ENCODE data around the gene CBLC.

Gene CBLC

GRCh38 chr19:44845612-44846454 lies 68.1 kb downstream of the CBLC start, which contains the start of gene NECTIN2:
Gene NECTIN2 (plus strand): TSS chr19:44846297. CDS start chr19:44846526, 229 bp downstream.
- peak; percentile 94 to 98 (median 98) for DNase-seq
- H3K36me3 ChIP-seq (ENCODE audit: control insufficient read depth in 4 of 4, insufficient read depth in 4 of 4, low read length in 3 of 4): no peaks in the 10 kb centered on the region
- WGBS (ENCODE audit: insufficient coverage): 0% methylated on average over 55 of the region's 67 CpGs
- ChIA-PET CTCF (interaction anchor here (0.7 to 2.6 kb wide), 6 partner anchors 8 to 123 kb away, joined by 3 to 10 read pairs (median 4); no protein-coding TSS in a partner anchor), POLR2A (interaction anchor here (0.5 to 1.4 kb wide), 5 partner anchors 25 to 158 kb away, joined by 3 to 4 read pairs (median 3); no protein-coding TSS in a partner anchor)
- H3K4me3 ChIP-seq (ENCODE audit: control insufficient read depth in 1 of 7, extremely low read depth in 1 of 7, insufficient read depth in 4 of 7, low read depth in 2 of 7, low read length in 6 of 7): peak within 1 kb of the TSS; percentile 66 to 92 (median 82)
- no peaks in the 10 kb centered on the region for H3K27me3 ChIP-seq (replicated peaks in 2 of 5; ENCODE audit: control insufficient read depth in 4 of 5, insufficient read depth in 5 of 5, low read length in 4 of 5)
- H3K4me1 ChIP-seq (ENCODE audit: control extremely low read depth in 1 of 4, control insufficient read depth in 4 of 4, insufficient read depth in 4 of 4, low read length in 3 of 4): peaks cover 8 to 62% (median 60%) of the 10 kb centered on the region in 4 experiments
- H3K9me3 ChIP-seq (ENCODE audit: control extremely low read depth in 1 of 5, control insufficient read depth in 4 of 5, insufficient read depth in 2 of 5, low read depth in 1 of 5, low read length in 4 of 5): no peaks in the 10 kb centered on the region
- peak within 1 kb of the TSS; percentile 42 to 90 for H3K27ac ChIP-seq (ENCODE audit: insufficient read depth in 1 of 2, low read depth in 1 of 2, low read length in 2 of 2, poor library complexity in 1 of 2, severe bottlenecking in 2 of 2)

DNA sequence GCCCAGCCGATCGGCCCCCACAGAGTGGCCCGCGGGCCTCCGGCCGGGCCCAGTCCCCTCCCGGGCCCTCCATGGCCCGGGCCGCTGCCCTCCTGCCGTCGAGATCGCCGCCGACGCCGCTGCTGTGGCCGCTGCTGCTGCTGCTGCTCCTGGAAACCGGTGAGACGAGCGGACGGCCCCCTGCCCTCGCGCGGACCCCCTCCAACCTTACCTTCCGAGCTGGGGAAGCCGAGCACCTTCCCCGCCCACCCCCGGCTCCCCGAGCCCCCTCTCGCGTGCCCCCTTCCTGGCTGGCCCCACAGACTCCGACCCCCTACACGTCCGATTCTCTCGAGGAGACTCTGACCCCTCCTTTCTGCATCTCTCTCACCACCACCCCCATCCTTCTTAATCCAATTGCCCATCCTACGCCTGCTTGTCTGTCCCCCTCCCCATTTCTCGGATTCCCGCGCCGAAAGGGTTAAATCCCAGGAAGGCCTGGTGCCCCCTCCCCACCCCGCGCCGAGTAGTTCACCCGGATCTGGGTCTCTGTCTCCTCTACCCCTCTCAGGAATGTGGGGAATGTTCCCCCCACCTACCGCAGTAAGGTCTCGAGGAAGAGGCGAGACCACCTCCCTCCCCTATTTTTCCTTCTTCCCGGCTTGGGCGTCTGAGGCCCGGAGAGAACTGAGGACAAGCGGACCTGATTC lies 68.9 kb downstream of the CBLC start:
- Histone ChIP-seq H3K27ac (ENCODE audit: insufficient read depth in 1 of 2, low read depth in 1 of 2, low read length in 2 of 2, poor library complexity in 1 of 2, severe bottlenecking in 2 of 2) (peak overlapping the region; percentile 42 to 90), H3K36me3 (ENCODE audit: control insufficient read depth in 4 of 4, insufficient read depth in 4 of 4, low read length in 3 of 4) (no peaks in the 10 kb centered on the region), H3K4me1 (ENCODE audit: control extremely low read depth in 1 of 4, control insufficient read depth in 4 of 4, insufficient read depth in 4 of 4, low read length in 3 of 4) (peaks cover 8 to 66% (median 62%) of the 10 kb centered on the region in 4 experiments), H3K9me3 (ENCODE audit: control extremely low read depth in 1 of 5, control insufficient read depth in 4 of 5, insufficient read depth in 2 of 5, low read depth in 1 of 5, low read length in 4 of 5) (no peaks in the 10 kb centered on the region), H3K4me3 (ENCODE audit: control insufficient read depth in 1 of 7, extremely low read depth in 1 of 7, insufficient read depth in 4 of 7, low read depth in 2 of 7, low read length in 6 of 7) (peak overlapping the region; percentile 66 to 92 (median 82)), H3K27me3 (replicated peaks in 2 of 5; ENCODE audit: control insufficient read depth in 4 of 5, insufficient read depth in 5 of 5, low read length in 4 of 5) (no peaks in the 10 kb centered on the region)
- under 1% methylated on average over 29 of the region's 51 CpGs for WGBS (ENCODE audit: insufficient coverage)
- ChIA-PET CTCF (interaction anchor here (1.0 to 2.6 kb wide), 5 partner anchors 10 to 124 kb away, joined by 3 to 10 read pairs (median 4); no protein-coding TSS in a partner anchor), POLR2A (interaction anchor here (0.8 to 1.4 kb wide), 3 partner anchors 10 to 76 kb away, joined by 3 to 4 read pairs (median 3); no protein-coding TSS in a partner anchor)
- peak in 1 of 3 donors; percentile 6 for DNase-seq

- CTCF ChIA-PET: interaction anchor here (0.8 to 2.6 kb wide), 5 partner anchors 9 to 156 kb away, joined by 3 to 10 read pairs (median 4); no protein-coding TSS in a partner anchor
- POLR2A ChIA-PET: interaction anchor here (0.8 kb wide), 1 partner anchor 9 kb away, joined by 4 read pairs; no protein-coding TSS in a partner anchor
- Histone ChIP-seq H3K36me3 (ENCODE audit: control insufficient read depth in 4 of 4, insufficient read depth in 4 of 4, low read length in 3 of 4) (no peaks in the 10 kb centered on the region), H3K4me3 (ENCODE audit: control insufficient read depth in 1 of 7, extremely low read depth in 1 of 7, insufficient read depth in 4 of 7, low read depth in 2 of 7, low read length in 6 of 7) (peak overlapping the region; percentile 66 to 92 (median 82)), H3K4me1 (ENCODE audit: control extremely low read depth in 1 of 4, control insufficient read depth in 4 of 4, insufficient read depth in 4 of 4, low read length in 3 of 4) (peaks cover 8 to 74% (median 70%) of the 10 kb centered on the region in 4 experiments), H3K27ac (ENCODE audit: insufficient read depth in 1 of 2, low read depth in 1 of 2, low read length in 2 of 2, poor library complexity in 1 of 2, severe bottlenecking in 2 of 2) (peak overlapping the region; percentile 42 to 90), H3K9me3 (ENCODE audit: control extremely low read depth in 1 of 5, control insufficient read depth in 4 of 5, insufficient read depth in 2 of 5, low read depth in 1 of 5, low read length in 4 of 5) (no peaks in the 10 kb centered on the region), H3K27me3 (replicated peaks in 2 of 5; ENCODE audit: control insufficient read depth in 4 of 5, insufficient read depth in 5 of 5, low read length in 4 of 5) (no peaks in the 10 kb centered on the region)
- no peak for DNase-seq
- WGBS (ENCODE audit: insufficient coverage): under 1% methylated on average over 36 of the region's 47 CpGs
Observed at GRCh38 chr19:44847144-44848035, 69.7 kb downstream of the CBLC start.

DNA sequence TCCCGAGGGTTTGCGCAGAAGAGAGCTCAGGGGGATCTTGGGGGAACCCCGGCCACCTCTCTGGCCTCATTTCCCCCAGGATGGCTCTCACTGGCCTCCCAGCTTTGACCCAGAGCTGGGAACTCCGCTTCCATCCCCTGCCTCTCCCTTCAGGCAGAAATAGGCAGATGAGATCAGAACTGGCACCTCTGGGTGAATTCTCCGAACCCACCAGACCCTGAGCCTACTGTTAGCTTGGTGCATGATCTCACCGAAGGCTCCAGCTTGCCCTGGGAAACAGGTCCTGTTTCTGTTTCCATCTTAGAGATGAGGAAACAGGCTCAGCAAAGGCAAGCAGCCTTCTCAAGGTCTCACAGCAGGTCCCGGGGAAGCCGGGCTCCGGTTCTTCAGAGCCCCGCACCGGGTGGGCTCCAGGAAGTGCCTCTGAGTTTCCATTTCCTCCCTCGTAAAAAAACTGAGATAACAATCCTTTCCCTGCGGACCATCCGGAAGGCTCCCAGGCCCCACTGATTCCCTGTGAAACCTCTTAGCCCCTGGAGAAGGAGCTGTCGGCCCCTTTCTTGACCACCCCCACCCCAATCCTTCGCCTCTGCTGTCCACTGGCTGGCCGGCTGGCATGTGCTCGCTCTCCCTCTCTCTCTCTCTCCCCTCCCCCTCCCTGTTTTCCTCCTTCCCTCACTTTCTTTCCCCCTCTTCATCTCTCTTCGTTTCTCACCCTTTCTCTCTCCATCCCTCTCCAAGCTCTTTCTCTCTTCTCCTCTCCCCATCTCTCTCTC lies 70.5 kb downstream of the CBLC start:
- POLR2A ChIA-PET: no interaction called here
- no peak for DNase-seq
- Histone ChIP-seq H3K4me1 (ENCODE audit: control extremely low read depth in 1 of 4, control insufficient read depth in 4 of 4, insufficient read depth in 4 of 4, low read length in 3 of 4) (peaks cover 8 to 78% (median 76%) of the 10 kb centered on the region in 4 experiments), H3K27ac (ENCODE audit: insufficient read depth in 1 of 2, low read depth in 1 of 2, low read length in 2 of 2, poor library complexity in 1 of 2, severe bottlenecking in 2 of 2) (no peak overlapping the region), H3K9me3 (ENCODE audit: control extremely low read depth in 1 of 5, control insufficient read depth in 4 of 5, insufficient read depth in 2 of 5, low read depth in 1 of 5, low read length in 4 of 5) (no peaks in the 10 kb centered on the region), H3K4me3 (ENCODE audit: control insufficient read depth in 1 of 7, extremely low read depth in 1 of 7, insufficient read depth in 4 of 7, low read depth in 2 of 7, low read length in 6 of 7) (peak overlapping the region in 6 of 7 experiments; percentile 68 to 92 (median 82)), H3K27me3 (replicated peaks in 2 of 5; ENCODE audit: control insufficient read depth in 4 of 5, insufficient read depth in 5 of 5, low read length in 4 of 5) (no peaks in the 10 kb centered on the region), H3K36me3 (ENCODE audit: control insufficient read depth in 4 of 4, insufficient read depth in 4 of 4, low read length in 3 of 4) (no peaks in the 10 kb centered on the region)
- CTCF ChIA-PET: interaction anchor here (0.8 to 2.6 kb wide), 5 partner anchors 9 to 157 kb away, joined by 3 to 10 read pairs (median 3); no protein-coding TSS in a partner anchor
- whole genome bisulfite sequencing (ENCODE audit: insufficient coverage): 20% methylated on average over 18 of the region's 19 CpGs

- no peaks in the 10 kb centered on the region for H3K27me3 ChIP-seq (replicated peaks in 2 of 5; ENCODE audit: control insufficient read depth in 4 of 5, insufficient read depth in 5 of 5, low read length in 4 of 5)
- no peak for DNase-seq
- ChIA-PET CTCF (interaction anchor here (0.8 to 2.2 kb wide), 7 partner anchors 10 to 158 kb away, joined by 3 to 5 read pairs (median 3); no protein-coding TSS in a partner anchor), POLR2A (interaction anchor here (1.3 kb wide), 1 partner anchor 79 kb away, joined by 3 read pairs; no protein-coding TSS in a partner anchor)
- 51% methylated on average over 9 of the region's 18 CpGs for WGBS (ENCODE audit: insufficient coverage)
- peak overlapping the region in 4 of 7 experiments; percentile 15 to 92 (median 58) for H3K4me3 ChIP-seq (ENCODE audit: control insufficient read depth in 1 of 7, extremely low read depth in 1 of 7, insufficient read depth in 4 of 7, low read depth in 2 of 7, low read length in 6 of 7)
- no peaks in the 10 kb centered on the region for H3K9me3 ChIP-seq (ENCODE audit: control extremely low read depth in 1 of 5, control insufficient read depth in 4 of 5, insufficient read depth in 2 of 5, low read depth in 1 of 5, low read length in 4 of 5)
- no peak overlapping the region for H3K27ac ChIP-seq (ENCODE audit: insufficient read depth in 1 of 2, low read depth in 1 of 2, low read length in 2 of 2, poor library complexity in 1 of 2, severe bottlenecking in 2 of 2)
- peaks cover 0 to 3% (median 0%) of the 10 kb centered on the region in 4 experiments for H3K36me3 ChIP-seq (ENCODE audit: control insufficient read depth in 4 of 4, insufficient read depth in 4 of 4, low read length in 3 of 4)
- H3K4me1 ChIP-seq (ENCODE audit: control extremely low read depth in 1 of 4, control insufficient read depth in 4 of 4, insufficient read depth in 4 of 4, low read length in 3 of 4): peaks cover 8 to 78% (median 78%) of the 10 kb centered on the region in 4 experiments
Observed at GRCh38 chr19:44848812-44849447, 71.2 kb downstream of the CBLC start.

Measured in common myeloid progenitor, CD34-positive (primary cell).